Esophagus squamous epithelium (tissue), 5 donors: Measurements from ENCODE around the gene KIF6. TPM values are rescaled to one million over a fixed set of nuclear protein-coding genes. Genes with fewer than 3 reads are reported as not detected.

Experiments
- DNase-seq: peaks from one replicate; lab custom pipeline; 2025; lab: John Stamatoyannopoulos, UW
- H3K27ac ChIP-seq, 4 donors: fragments of 200-600 bp; sonication (generic); one replicate each; pipeline ENCODE4 v1.5.1; 2016 to 2019; ENCODE audit warnings: mild to moderate bottlenecking in 1 of 4
- H3K27me3 ChIP-seq, 4 donors: fragments of 200-600 bp; sonication (generic); 1 replicate in 3 of 4; 2 replicates in 1 of 4; pipeline versions ENCODE4 v1.5.1 to v1.6.0; 2017 to 2021; ENCODE audit warnings: antibody characterized with exemption in 1 of 4
- H3K36me3 ChIP-seq, 3 donors: fragments of 200-600 bp; sonication (generic); one replicate each; pipeline ENCODE4 v1.5.1; 2016 to 2019
- H3K4me1 ChIP-seq, 3 donors: fragments of 200-600 bp; sonication (generic); one replicate each; pipeline ENCODE4 v1.5.1; 2017 to 2019
- H3K4me3 ChIP-seq, 4 donors: fragments of 200-600 bp; sonication (generic); 1 replicate in 3 of 4; 2 replicates in 1 of 4; pipeline ENCODE4 v1.5.1; 2016 to 2019; ENCODE audit warnings: mild to moderate bottlenecking in 2 of 4, moderate library complexity in 1 of 4
- H3K9me3 ChIP-seq, 3 donors: fragments of 200-600 bp; sonication (generic); one replicate each; pipeline ENCODE4 v1.5.1; 2016 to 2019
- POLR2A ChIP-seq, 4 donors: fragments of 450-650 bp; IDR thresholded peaks; one replicate each; pipeline ENCODE4 v1.6.1; 2017; ENCODE audit warnings: antibody characterized with exemption in 4 of 4, mild to moderate bottlenecking in 4 of 4, moderate library complexity in 3 of 4
- WGBS, 2 donors: methylation state at CpG; one replicate each; pipeline ENCODE4 v1.1.5; 2018; 5-methylcytosine and 5-hydroxymethylcytosine counted together
- intact Hi-C: fragments of 100-400 bp; cut with DNase I; formaldehyde crosslinking; loops from one replicate; pipeline ENCODE4 v1.15.0; 2022
- total RNA-seq, 4 donors: library from RNA; depleted of rRNA; stranded (reverse); fragments of >200 nt; gene quantifications; one replicate each; pipeline ENCODE4 v1.1.0, GENCODE V29; 2016
- TF ChIP-seq, protein P1 (sequence below), 6 experiments: fragments of 450-650 bp in 4 of 6; fragments of 200-600 bp in 2 of 6; sonication (generic) in 2 of 6; IDR thresholded peaks; one replicate each; pipeline ENCODE4 v1.5.1; 2016 to 2019; ENCODE audit warnings: antibody characterized with exemption in 6 of 6, mild to moderate bottlenecking in 4 of 6, moderate library complexity in 4 of 6
- donor health status: DM: yes; HTN: yes; CAD: no.

KIF6 gene
- total RNA-seq, 4 donors from 2014 or later: 0.19 TPM; not detected in 3

DNA sequence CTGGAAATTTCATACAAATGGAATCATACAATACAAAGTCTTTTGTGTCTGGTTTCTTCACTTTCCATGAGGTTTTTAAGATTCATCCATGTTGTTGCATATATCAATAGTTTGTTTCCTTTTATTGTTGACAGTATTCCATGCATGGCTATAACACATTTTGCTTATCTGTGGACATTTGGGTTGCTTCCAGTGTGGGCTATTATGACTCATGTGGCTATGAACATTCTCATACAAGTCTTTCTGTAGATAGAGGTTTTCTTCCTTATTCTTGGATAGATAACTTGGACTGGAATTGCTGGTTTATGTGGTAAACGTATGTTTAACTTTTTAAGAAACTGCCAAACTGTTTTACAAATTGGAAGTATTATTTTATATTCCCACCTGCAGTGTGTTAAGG, 30.0 kb upstream of the KIF6 start:
- H3K9me3 ChIP-seq: no peaks in the 10 kb centered on the region
- WGBS, 2 donors: 26 to 35% methylated on average over 1 of the region's 1 CpG
- no peaks in the 10 kb centered on the region for H3K36me3 ChIP-seq
- no peaks in the 10 kb centered on the region for H3K27me3 ChIP-seq
- intact Hi-C loops: no loop called here
- TF ChIP-seq, protein P1, sequence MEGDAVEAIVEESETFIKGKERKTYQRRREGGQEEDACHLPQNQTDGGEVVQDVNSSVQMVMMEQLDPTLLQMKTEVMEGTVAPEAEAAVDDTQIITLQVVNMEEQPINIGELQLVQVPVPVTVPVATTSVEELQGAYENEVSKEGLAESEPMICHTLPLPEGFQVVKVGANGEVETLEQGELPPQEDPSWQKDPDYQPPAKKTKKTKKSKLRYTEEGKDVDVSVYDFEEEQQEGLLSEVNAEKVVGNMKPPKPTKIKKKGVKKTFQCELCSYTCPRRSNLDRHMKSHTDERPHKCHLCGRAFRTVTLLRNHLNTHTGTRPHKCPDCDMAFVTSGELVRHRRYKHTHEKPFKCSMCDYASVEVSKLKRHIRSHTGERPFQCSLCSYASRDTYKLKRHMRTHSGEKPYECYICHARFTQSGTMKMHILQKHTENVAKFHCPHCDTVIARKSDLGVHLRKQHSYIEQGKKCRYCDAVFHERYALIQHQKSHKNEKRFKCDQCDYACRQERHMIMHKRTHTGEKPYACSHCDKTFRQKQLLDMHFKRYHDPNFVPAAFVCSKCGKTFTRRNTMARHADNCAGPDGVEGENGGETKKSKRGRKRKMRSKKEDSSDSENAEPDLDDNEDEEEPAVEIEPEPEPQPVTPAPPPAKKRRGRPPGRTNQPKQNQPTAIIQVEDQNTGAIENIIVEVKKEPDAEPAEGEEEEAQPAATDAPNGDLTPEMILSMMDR (IDR thresholded peaks at IDR 0.05): no peak
- TF ChIP-seq POLR2A (IDR thresholded peaks at IDR 0.05): no peak
- H3K27ac ChIP-seq: peak overlapping the region in 1 of 4 donors; percentile 62
- DNase-seq: no peak
- no peak overlapping the region for H3K4me3 ChIP-seq
- peaks cover 0 to 14% (median 0%) of the 10 kb centered on the region in 3 donors for H3K4me1 ChIP-seq

DNA sequence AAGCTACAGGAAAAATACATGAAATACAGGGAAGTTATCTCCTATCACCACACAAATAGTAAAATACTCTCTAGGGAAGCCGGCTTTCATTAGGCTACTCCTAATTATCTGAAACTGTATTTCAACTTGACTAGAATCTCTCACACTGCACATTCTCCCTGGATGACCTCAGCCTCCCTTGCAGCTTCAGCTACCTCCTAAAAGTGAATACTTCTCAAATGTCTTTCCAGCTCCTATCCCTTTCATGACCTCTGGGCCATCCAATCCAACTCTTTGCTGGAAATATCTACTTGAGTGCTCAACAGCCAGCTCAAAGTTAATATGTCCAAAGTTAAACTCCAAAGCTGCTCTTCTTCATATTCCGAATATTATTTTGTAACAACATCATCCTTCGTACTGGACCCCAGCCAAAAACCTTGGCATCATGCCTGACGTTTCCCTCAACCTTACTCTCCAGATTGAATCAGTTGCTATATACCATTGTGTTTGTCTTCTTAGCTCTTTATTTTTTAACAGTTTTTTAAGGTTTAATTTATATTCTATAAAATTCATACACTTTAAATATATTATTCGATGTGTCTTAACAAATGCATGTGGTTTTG, 29.4 kb upstream of the KIF6 start:
- Histone ChIP-seq H3K9me3 (no peaks in the 10 kb centered on the region), H3K4me3 (no peak overlapping the region), H3K4me1 (peaks cover 0 to 14% (median 0%) of the 10 kb centered on the region in 3 donors), H3K27ac (peak overlapping the region in 3 of 4 donors; percentile 39 to 62 (median 44)), H3K27me3 (no peaks in the 10 kb centered on the region), H3K36me3 (no peaks in the 10 kb centered on the region)
- DNase-seq: no peak
- 65 to 66% methylated on average over 5 of the region's 5 CpGs for WGBS, 2 donors
- intact Hi-C loops: no loop called here
- TF ChIP-seq, protein P1 (IDR thresholded peaks at IDR 0.05): no peak
- TF ChIP-seq POLR2A (IDR thresholded peaks at IDR 0.05): no peak

DNA sequence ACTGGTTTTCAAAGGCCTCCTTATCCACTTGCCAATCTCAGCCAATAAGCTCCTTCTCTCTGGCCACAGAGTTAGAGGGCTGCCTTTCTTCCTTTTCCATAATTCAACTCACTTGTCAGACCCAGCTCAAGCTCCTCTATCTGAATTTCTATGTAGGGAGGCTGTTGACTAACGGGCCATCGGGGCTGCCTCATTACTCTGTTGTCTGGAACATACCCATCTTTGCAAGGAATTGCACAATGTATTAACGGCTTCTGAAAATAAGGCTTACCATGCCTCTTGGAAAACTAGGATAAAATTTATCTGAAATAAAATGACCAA, 28.5 kb upstream of the KIF6 start:
- Histone ChIP-seq H3K36me3 (no peaks in the 10 kb centered on the region), H3K27me3 (no peaks in the 10 kb centered on the region), H3K9me3 (no peaks in the 10 kb centered on the region), H3K4me1 (peaks cover 0 to 14% (median 0%) of the 10 kb centered on the region in 3 donors), H3K4me3 (no peak overlapping the region), H3K27ac (peak overlapping the region in 3 of 4 donors; percentile 13 to 62 (median 61))
- no peak for DNase-seq
- TF ChIP-seq POLR2A (IDR thresholded peaks at IDR 0.05): no peak
- TF ChIP-seq, protein P1 (IDR thresholded peaks at IDR 0.05): no peak
- 53 to 77% methylated on average over 3 of the region's 3 CpGs for WGBS, 2 donors
- intact Hi-C loops: no loop called here

DNA sequence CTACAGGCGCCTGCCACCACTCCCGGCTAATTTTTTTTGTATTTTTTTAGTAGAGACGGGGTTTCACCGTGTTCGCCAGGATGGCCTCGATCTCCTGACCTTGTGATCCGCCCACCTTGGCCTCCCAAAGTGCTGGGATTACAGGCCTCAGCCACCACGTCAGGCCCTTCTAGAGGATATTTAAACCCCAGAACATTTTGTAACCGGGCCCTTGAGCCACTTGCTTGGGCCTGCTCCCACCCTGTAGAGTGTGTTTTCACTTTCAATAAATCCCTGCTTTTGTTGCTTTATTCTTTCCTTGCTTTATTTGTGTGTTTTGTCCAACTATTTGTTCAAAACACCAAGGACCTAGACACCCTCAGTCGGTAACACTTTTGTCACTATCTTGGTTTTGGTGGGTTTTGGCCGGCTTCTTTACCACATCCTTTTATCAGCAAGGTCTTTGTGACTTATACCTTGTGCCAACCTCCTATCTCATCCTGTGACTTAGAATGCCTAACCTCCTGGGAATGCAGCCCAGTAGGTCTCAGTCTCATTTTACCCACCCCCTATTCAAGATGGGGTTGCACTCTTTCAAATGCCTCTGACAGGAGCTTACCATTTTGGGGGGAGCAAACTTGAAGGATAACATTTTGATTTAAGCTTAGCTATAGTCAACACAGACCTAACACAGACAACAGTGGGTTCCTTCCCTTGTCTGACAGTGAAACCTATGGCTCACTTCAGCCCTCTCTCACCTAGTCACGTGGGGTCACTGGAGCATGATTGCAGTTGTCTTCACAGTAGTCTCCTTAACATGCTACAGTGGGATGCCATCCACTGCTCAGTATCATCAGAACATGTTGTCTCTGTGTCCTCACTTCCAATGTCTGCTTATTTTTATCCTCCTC, 27.9 kb upstream of the KIF6 start:
- Histone ChIP-seq H3K36me3 (no peaks in the 10 kb centered on the region), H3K4me3 (no peak overlapping the region), H3K27me3 (no peaks in the 10 kb centered on the region), H3K9me3 (no peaks in the 10 kb centered on the region), H3K27ac (peak overlapping the region in 3 of 4 donors; percentile 13 to 62 (median 61)), H3K4me1 (peaks cover 0 to 14% (median 0%) of the 10 kb centered on the region in 3 donors)
- intact Hi-C loops: no loop called here
- no peak for DNase-seq
- 88% methylated on average over 10 to 12 of the region's 12 CpGs for WGBS, 2 donors
- TF ChIP-seq, protein P1 (IDR thresholded peaks at IDR 0.05): no peak
- no peak for TF ChIP-seq POLR2A (IDR thresholded peaks at IDR 0.05)

DNA sequence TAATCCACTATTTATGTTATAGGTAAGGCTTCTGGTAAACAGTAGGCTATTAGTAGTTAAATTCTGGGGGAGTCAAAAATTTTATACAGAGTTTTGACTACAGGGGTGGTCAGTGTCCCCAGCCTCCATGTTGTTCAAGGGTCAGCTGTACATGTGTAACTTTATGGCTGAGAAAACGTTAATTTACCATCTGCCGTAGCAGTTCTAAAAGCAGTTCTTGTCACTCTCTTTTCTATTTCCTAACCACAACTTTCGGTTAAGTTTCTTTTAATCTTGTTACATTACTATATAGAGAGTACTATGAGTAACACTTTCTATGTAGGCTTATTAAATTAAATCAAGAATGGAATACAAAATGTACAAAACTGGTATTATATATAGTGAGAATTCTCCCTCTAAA, 21.6 kb upstream of the KIF6 start:
- Histone ChIP-seq H3K27me3 (no peaks in the 10 kb centered on the region), H3K9me3 (no peaks in the 10 kb centered on the region), H3K4me3 (no peak overlapping the region), H3K4me1 (no peaks in the 10 kb centered on the region), H3K27ac (no peak overlapping the region), H3K36me3 (no peaks in the 10 kb centered on the region)
- intact Hi-C loops: no loop called here
- no peak for DNase-seq
- TF ChIP-seq, protein P1 (IDR thresholded peaks at IDR 0.05): no peak
- TF ChIP-seq POLR2A (IDR thresholded peaks at IDR 0.05): no peak
- WGBS, 2 donors: 66 to 76% methylated on average over 3 of the region's 3 CpGs
